Measurements from ENCODE around the gene TBC1D9. TPM values are rescaled to one million over a fixed set of nuclear protein-coding genes. Genes with fewer than 3 reads are reported as not detected.
"Not testable (repeated sequence)": the region's sequence is repeated elsewhere in the genome, so short reads cannot be mapped to it uniquely, and the experiment has no call there.

TBC1D9 gene
- polyA plus RNA-seq, 4 donors = 54.8 to 71.0 (median 67.1) TPM

DNA sequence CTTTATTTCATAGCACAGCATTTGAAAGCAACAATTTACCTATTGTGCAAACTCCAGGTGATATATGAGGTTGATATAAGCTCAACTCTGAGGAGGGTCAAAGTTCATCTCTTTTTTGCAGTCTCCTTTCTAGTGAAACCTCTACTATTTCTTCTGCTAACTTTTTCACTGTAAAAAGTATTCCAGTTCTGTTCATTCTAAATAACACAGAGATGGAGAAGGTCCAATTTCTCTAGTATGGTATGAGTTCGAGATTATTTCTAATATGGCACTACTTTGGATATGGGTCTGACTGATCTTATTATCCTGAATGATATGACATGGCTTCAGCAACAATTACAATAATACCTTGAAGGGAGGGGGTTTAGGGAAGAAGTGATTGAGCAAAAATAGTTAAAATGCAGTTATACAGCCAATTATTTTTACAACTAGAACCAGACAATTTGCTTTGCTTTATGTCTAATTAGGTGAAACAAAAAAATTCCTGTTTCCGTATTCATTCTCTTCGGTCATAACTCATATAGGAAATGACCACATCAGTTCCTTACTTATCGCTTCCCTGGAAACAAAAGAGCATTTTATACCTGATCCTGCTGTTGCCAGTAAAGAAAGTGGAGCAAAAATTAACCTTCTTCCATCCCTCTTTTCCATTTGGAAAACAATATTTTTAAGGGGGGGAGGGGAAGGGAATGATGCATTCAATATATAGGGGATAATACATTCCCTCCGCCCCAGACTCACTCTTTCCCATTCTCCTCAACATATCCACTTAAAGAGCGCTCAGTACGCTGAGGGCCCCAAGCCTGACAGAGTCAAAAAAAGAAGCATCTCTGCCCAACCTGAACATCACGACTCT lies 1.0 kb downstream of the TBC1D9 start:
- no peak for DNase-seq (ENCODE audit: low read depth in 4 of 4, low spot score in 3 of 4)

- no peak for DNase-seq (ENCODE audit: low read depth in 4 of 4, low spot score in 3 of 4)
Measured at GRCh38 chr4:140753329-140753728, 2.9 kb downstream of the TBC1D9 start.

GRCh38 chr4:140752291-140753068 lies 3.7 kb downstream of the TBC1D9 start:
- no peak for DNase-seq (ENCODE audit: low read depth in 4 of 4, low spot score in 3 of 4)

- no peak for DNase-seq (ENCODE audit: low read depth in 4 of 4, low spot score in 3 of 4)
Measured at GRCh38 chr4:140750470-140750869, 5.7 kb downstream of the TBC1D9 start.

GRCh38 chr4:140748171-140748570 lies 8.0 kb downstream of the TBC1D9 start:
- no peak for DNase-seq (ENCODE audit: low read depth in 4 of 4, low spot score in 3 of 4)

GRCh38 chr4:140746546-140746945 lies 9.6 kb downstream of the TBC1D9 start:
- not testable (repeated sequence) for DNase-seq (ENCODE audit: low read depth in 4 of 4, low spot score in 3 of 4)

- DNase-seq (ENCODE audit: low read depth in 4 of 4, low spot score in 3 of 4) = no peak
Measured at GRCh38 chr4:140744421-140744820, 11.8 kb downstream of the TBC1D9 start.

DNA sequence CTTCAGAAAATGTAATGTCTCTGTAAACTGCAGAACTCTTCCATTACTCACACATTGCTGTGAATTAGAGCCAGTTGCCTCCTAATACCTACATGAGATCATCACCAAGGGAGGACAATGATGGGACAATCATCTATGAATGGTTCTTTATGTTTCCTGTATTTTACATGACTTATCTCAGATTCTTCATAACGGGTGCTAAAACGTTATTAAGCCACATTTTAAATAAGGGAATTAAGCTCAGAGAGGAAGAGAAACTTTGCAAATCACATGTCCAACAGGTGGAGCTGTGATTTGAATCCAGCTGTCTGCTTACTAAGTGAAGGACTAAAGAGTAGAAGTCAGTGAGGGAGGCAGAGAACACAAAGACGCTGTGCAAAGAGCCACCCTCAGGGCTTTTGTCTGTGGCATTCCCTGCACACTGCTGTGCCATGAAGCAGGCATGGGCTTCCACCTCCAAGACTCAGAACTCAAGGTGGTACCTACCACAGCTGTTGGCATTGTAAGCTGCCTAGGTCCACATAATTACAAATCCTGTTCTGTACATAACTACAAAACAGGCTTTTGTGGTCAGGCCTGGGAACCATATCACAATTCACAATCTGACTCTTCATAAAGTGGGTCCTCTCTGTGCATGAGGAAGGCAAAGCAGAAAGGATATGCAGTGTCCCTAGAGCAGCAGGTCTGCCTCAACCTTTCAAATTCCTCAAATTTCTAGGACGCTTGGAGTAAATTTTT lies 12.8 kb downstream of the TBC1D9 start:
- DNase-seq (ENCODE audit: low read depth in 4 of 4, low spot score in 3 of 4) = no peak

DNA sequence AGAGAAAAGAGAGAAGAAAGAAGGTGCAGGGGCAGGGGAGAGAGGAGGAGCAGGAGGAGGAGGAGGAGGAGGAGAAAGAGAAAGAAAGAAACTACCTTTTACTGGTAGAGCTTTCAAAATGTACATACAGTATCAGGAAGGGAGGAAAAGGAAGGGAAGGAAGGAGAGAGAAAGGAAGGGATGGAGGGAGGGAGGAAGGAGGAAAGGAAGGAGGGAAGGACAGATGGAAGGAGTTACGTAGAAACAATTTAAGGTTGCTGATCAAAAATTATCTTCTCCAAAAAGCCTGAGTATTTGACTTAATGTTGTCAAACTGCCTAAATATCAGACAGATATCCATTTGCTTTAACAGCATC lies 13.4 kb downstream of the TBC1D9 start:
- DNase-seq (ENCODE audit: low read depth in 4 of 4, low spot score in 3 of 4) = no peak

GRCh38 chr4:140740906-140741670 lies 15.1 kb downstream of the TBC1D9 start:
- no peak for DNase-seq (ENCODE audit: low read depth in 4 of 4, low spot score in 3 of 4)

DNA sequence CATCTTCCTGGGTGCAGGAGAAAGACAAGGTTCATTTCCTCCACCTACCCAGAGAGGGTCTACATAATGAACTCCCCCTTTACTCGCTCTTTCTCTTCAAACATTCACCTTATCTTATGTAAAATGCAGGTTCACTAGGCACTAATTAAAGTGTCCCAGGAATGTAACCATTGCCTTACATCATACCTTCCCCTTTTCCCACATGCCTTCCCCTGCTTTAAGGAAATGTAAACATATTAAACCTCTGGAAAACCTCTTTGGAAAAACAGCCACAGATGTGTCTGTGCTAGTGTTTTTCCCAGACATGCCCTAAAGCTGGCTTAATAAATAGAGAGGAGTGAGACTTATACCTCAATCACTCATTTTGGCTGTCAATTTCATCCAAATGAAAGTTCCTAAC lies 15.8 kb downstream of the TBC1D9 start:
- no peak for DNase-seq (ENCODE audit: low read depth in 4 of 4, low spot score in 3 of 4)

DNA sequence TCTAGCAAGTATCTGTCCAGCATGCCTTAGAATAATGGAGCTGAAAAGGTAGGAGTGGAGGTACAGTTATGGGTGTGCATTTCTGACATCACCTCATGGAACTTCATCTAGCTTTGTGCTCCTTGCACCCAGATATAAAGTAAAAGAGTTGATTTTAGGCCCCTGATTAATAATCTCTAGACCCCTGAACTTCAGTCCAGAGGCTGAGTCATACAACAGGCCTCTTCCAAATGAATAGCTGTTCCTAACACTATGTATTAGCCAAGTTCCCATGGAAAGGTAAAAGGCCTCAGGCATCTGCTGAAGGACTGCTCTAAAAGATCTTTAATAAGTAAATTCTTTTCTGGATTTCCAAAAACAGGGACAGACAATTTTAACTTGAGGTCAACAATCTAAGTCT lies 16.2 kb downstream of the TBC1D9 start:
- DNase-seq (ENCODE audit: low read depth in 4 of 4, low spot score in 3 of 4) = no peak

DNA sequence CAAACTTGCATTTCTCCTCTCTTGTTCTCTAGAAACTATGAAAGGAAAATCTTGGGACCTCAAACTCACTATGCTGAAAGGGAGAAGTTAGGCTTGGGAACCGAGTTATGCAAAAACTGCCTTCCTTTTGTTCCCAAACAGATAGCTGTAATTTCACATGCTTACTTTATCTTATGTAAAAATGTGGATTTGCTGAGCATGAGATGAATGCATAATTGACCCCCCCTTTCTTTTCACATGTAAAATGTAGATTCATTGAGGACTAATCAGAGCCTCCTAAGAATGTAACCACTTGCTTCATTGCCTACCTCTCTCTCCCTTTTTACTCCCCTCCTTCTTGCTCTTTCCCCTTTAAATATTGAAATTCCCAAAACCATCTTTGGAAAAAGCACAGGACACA lies 18.0 kb downstream of the TBC1D9 start:
- no peak for DNase-seq (ENCODE audit: low read depth in 4 of 4, low spot score in 3 of 4)

- DNase-seq (ENCODE audit: low read depth in 4 of 4, low spot score in 3 of 4) = no peak
Measured at GRCh38 chr4:140736669-140737343, 19.4 kb downstream of the TBC1D9 start.

- DNase-seq (ENCODE audit: low read depth in 4 of 4, low spot score in 3 of 4) = no peak
Measured at GRCh38 chr4:140735779-140736391, 20.3 kb downstream of the TBC1D9 start.

DNA sequence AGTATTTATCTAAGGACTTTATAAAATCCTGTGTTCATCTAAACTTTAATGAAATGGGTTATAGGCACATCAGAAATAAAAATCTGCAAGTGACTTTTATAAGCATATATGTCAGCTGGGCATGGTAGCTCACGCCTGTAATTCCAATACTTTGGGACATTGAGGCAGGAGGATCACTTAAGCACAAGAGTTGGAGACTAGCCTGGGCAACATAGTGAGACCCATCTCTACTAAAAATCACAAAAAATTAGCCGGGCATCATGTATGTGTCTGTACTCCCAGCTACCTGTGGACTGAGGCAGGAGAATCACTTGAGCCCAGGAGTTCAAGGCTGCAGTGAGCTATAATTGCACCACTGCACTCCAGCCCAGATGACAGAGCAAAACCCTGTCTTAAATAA lies 20.9 kb downstream of the TBC1D9 start:
- no peak for DNase-seq (ENCODE audit: low read depth in 4 of 4, low spot score in 3 of 4)

DNA sequence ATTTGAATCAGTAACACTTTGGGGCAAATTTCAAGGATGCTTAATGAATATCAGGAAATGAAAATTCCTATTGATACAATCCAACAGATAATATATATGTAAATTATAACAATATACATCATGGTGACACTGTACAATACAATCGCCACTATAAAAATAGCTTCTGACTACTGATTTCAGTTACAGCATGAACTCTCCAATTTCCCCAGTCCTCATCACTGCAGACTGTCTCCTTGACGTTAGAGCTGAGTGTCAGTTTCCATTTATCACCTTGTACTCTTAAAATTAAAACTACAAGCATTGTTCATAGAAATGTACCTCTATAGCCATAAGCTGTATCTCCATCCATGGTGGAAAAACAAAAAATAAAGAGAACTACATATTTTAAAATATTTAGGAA lies 23.4 kb downstream of the TBC1D9 start:
- DNase-seq (ENCODE audit: low read depth in 4 of 4, low spot score in 3 of 4) = no peak

DNA sequence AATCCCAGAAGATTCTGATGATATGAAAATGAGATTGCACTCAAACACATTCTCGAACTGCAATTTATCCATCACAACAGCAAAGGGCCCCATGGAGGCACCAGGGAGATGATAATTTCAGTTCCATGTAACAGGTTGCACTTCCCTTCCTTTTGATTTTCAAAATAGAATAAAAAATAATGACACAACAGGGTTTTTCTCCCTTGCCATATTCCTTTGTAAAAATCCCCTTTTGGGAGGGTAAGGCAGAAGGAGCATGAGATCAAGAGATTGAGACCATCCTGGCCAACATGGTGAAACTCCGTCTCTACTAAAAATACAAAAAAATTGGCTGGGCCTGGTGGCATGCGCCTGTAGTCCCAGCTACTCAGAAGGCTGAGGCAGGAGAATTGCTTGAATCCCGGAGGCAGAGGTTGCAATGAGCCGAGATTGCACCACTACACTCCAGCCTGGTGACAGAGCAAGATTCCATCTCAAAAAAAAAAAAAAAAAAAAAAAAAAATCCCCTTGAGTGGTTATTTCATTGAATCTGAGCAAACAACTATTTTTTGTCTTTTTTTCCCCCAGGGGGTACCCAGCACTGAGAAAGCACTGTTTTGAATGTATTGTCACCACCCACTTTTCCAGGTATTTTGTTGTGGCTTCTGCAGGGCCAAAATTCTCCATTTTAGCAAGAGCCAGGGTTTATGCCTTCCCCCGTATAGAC lies 26.7 kb downstream of the TBC1D9 start:
- DNase-seq (ENCODE audit: low read depth in 4 of 4, low spot score in 3 of 4) = no peak

All from right renal pelvis (tissue), 4 donors.